ENCODE data around the gene MAFB.

DNA sequence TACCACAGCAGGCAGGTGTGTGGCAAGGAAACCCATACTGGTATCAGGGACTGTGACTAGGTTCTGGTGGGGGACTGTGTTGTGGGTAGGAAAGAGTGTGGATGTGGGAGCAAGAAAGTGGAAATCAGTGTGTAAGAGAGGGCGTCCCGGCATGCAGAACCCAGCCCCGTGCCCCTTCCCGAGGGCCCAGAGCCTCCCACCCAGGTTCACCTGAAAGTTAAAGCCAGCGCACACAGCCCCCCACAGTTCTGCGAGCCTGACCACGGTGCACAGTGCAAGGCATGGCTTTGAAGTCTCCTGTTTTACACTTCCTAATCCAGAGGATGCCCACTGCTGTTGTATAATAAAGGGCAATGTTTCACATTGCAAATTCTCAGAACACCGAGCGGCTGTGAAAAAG is 22.7 kb downstream of the MAFB start:
- no peak for TF ChIP-seq EZH2 (IDR thresholded peaks at IDR 0.05; ENCODE audit: low read length)
- TF ChIP-seq, protein P1, sequence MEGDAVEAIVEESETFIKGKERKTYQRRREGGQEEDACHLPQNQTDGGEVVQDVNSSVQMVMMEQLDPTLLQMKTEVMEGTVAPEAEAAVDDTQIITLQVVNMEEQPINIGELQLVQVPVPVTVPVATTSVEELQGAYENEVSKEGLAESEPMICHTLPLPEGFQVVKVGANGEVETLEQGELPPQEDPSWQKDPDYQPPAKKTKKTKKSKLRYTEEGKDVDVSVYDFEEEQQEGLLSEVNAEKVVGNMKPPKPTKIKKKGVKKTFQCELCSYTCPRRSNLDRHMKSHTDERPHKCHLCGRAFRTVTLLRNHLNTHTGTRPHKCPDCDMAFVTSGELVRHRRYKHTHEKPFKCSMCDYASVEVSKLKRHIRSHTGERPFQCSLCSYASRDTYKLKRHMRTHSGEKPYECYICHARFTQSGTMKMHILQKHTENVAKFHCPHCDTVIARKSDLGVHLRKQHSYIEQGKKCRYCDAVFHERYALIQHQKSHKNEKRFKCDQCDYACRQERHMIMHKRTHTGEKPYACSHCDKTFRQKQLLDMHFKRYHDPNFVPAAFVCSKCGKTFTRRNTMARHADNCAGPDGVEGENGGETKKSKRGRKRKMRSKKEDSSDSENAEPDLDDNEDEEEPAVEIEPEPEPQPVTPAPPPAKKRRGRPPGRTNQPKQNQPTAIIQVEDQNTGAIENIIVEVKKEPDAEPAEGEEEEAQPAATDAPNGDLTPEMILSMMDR (optimal IDR thresholded peaks at IDR 0.05 in 1 of 3, IDR thresholded peaks at IDR 0.05 in 1 of 3, conservative IDR thresholded peaks at IDR 0.05 in 1 of 3; ENCODE audit: extremely low read depth in 1 of 3, insufficient read depth in 2 of 3, low read length in 3 of 3), result no peak
